Smooth muscle cell (in vitro differentiated cells): ENCODE results near the gene GLTP. TPM values are rescaled to one million over a fixed set of nuclear protein-coding genes. Genes with fewer than 3 reads are reported as not detected.

Experiments
- DNase-seq: peaks from one replicate; lab custom pipeline; 2025; ENCODE audit not compliant: unreplicated experiment; lab: John Stamatoyannopoulos, UW
- H2AFZ ChIP-seq: fragments of 200-600 bp; sonication (generic); 2 replicates; pipeline ENCODE4 v1.6.0; 2016; ENCODE audit warnings: antibody characterized with exemption, low read depth, mild to moderate bottlenecking
- H3F3A ChIP-seq: fragments of 200-600 bp; sonication (generic); 2 replicates; pipeline ENCODE4 v1.6.0; 2017; ENCODE audit warnings: antibody characterized with exemption, low read depth
- H3K27ac ChIP-seq: fragments of 200-600 bp; sonication (generic); 2 replicates; pipeline ENCODE4 v1.5.1; 2016; ENCODE audit warnings: low read depth, mild to moderate bottlenecking
- H3K27me3 ChIP-seq: fragments of 200-600 bp; sonication (generic); 2 replicates; pipeline ENCODE4 v1.6.1; 2016; ENCODE audit warnings: low read depth, mild to moderate bottlenecking
- H3K36me3 ChIP-seq: fragments of 200-600 bp; sonication (generic); 2 replicates; pipeline ENCODE4 v1.5.1; 2016; ENCODE audit warnings: low read depth
- H3K4me1 ChIP-seq: fragments of 200-600 bp; sonication (generic); 2 replicates; pipeline ENCODE4 v1.5.1; 2016; ENCODE audit warnings: low read depth
- H3K4me2 ChIP-seq: fragments of 200-600 bp; sonication (generic); 2 replicates; pipeline ENCODE4 v1.6.0; 2016; ENCODE audit warnings: mild to moderate bottlenecking
- H3K4me3 ChIP-seq: fragments of 200-600 bp; sonication (generic); 2 replicates; pipeline ENCODE4 v1.5.1; 2016; ENCODE audit warnings: mild to moderate bottlenecking
- H3K79me2 ChIP-seq: fragments of 200-600 bp; sonication (generic); 2 replicates; pipeline ENCODE4 v1.6.0; 2016; ENCODE audit warnings: low read depth, mild to moderate bottlenecking
- H3K9ac ChIP-seq: fragments of 200-600 bp; sonication (generic); 2 replicates; pipeline ENCODE4 v1.6.0; 2016; ENCODE audit warnings: low read depth
- H3K9me3 ChIP-seq: fragments of 200-600 bp; sonication (generic); replicated peaks from 2 replicates; pipeline ENCODE4 v1.5.1; 2016; ENCODE audit warnings: low read depth
- H4K20me1 ChIP-seq: fragments of 200-600 bp; sonication (generic); 2 replicates; pipeline ENCODE4 v1.6.0; 2016; ENCODE audit warnings: low read depth
- CTCF ChIP-seq: fragments of 200-600 bp; sonication (generic); IDR thresholded peaks from 2 replicates; pipeline ENCODE4 v1.5.1; 2017; ENCODE audit warnings: borderline replicate concordance, mild to moderate bottlenecking, antibody characterized with exemption; ENCODE audit not compliant: insufficient read depth, poor library complexity, severe bottlenecking
- WGBS: methylation state at CpG from one replicate; pipeline ENCODE4 v1.1.7; 2016; ENCODE audit warnings: low lambda C conversion rate; 5-methylcytosine and 5-hydroxymethylcytosine counted together
- polyA plus RNA-seq: library from polyadenylated mRNA; unstranded; fragments of >200 nt; fragmentation: Nextera tagmentation; extraction: Ambion mirVana; gene quantifications from 2 replicates; pipeline ENCODE4 v1.2.1, GENCODE V29; 2016
- total RNA-seq: library from RNA; depleted of rRNA; stranded (reverse); fragments of >200 nt; gene quantifications from 2 replicates; pipeline ENCODE4 v1.2.3, GENCODE V29; 2014

GLTP gene
- total and polyA plus RNA-seq, 2 experiments from 2014 or later = 43.4 to 46.9 TPM

DNA sequence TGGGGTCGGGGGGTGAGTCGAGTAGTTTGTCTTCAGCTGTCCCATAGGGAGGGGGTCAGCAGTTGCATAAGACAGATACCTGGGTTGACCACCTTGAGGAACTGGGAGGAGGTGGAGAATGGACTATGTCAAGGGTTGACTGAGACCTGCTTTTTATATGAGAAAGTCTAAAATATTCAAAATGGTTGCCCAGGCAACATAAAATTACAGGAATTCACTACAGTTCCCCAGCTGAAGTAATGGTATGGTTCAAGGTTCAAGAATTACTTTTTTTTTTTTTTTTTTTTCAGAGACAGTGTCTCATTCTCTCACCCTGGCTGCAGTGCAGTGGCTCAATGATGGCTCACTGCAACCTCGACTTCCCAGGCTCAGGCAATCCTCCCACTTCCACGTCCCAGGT is 14.6 kb upstream of the GLTP start:
- H3K79me2 ChIP-seq = no peaks in the 10 kb centered on the region
- WGBS = 69% methylated on average over 4 of the region's 4 CpGs

GRCh38 chr12:109893261-109893995 is 13.1 kb upstream of the GLTP start:
- Histone ChIP-seq H2AFZ (no peak overlapping the region), H3F3A (no peaks in the 10 kb centered on the region), H3K4me1 (no peaks in the 10 kb centered on the region), H3K4me2 (no peak overlapping the region), H3K9ac (no peak overlapping the region), H3K9me3 (no peaks in the 10 kb centered on the region), H3K27me3 (no peaks in the 10 kb centered on the region), H3K79me2 (no peaks in the 10 kb centered on the region), H3K36me3 (no peaks in the 10 kb centered on the region), H3K27ac (no peak overlapping the region), H3K4me3 (no peak overlapping the region), H4K20me1 (no peaks in the 10 kb centered on the region)
- no peak for TF ChIP-seq CTCF
- DNase-seq = no peak
- WGBS = 88% methylated on average over 7 of the region's 7 CpGs

More for the DNA sequence above, 14.6 kb upstream of the GLTP start:
- no peak for DNase-seq
- no peak for TF ChIP-seq CTCF
- H3K27me3 ChIP-seq = no peaks in the 10 kb centered on the region
- no peaks in the 10 kb centered on the region for H3K9me3 ChIP-seq
- H3K4me2 ChIP-seq = no peak overlapping the region
- peaks cover 6% of the 10 kb centered on the region for H3K4me1 ChIP-seq
- H2AFZ ChIP-seq = no peak overlapping the region
- no peaks in the 10 kb centered on the region for H3K36me3 ChIP-seq
- H3K9ac ChIP-seq = no peak overlapping the region
- H3K27ac ChIP-seq = no peak overlapping the region
- H3K4me3 ChIP-seq = no peak overlapping the region
- no peaks in the 10 kb centered on the region for H3F3A ChIP-seq
- no peaks in the 10 kb centered on the region for H4K20me1 ChIP-seq

DNA sequence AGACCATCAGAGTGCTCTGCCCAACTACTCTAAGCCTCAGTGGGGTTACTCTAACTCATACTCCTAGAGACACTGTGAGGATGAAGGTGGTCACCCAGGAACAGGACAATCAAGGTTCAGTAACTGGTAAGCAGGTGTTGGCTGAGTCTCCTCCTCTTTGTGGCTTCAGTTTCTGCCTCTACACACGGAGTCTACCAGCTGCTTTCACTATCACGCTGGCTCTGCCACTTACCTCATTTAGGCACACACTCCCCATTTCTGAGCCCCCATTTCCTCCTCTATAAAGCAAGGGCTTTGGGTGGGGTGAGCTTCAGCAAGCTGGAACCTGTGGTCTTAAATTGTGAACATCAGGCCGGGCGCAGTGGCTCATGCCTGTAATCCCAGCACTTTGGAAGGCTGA is 12.4 kb upstream of the GLTP start:
- no peaks in the 10 kb centered on the region for H3K27me3 ChIP-seq
- WGBS = 75% methylated on average over 4 of the region's 4 CpGs

More for the DNA sequence above, 12.4 kb upstream of the GLTP start:
- no peaks in the 10 kb centered on the region for H3F3A ChIP-seq
- no peak for DNase-seq
- H3K79me2 ChIP-seq = no peaks in the 10 kb centered on the region
- H3K9ac ChIP-seq = no peak overlapping the region
- H4K20me1 ChIP-seq = no peaks in the 10 kb centered on the region
- H3K27ac ChIP-seq = no peak overlapping the region
- H3K36me3 ChIP-seq = no peaks in the 10 kb centered on the region
- H3K4me3 ChIP-seq = no peak overlapping the region
- no peak overlapping the region for H3K4me2 ChIP-seq
- no peak overlapping the region for H2AFZ ChIP-seq
- TF ChIP-seq CTCF = no peak
- H3K4me1 ChIP-seq = no peaks in the 10 kb centered on the region
- no peaks in the 10 kb centered on the region for H3K9me3 ChIP-seq
